Posterior vena cava (tissue), 2 donors: ENCODE measurements around the gene MOSMO. TPM values are rescaled to one million over a fixed set of nuclear protein-coding genes. Genes with fewer than 3 reads are reported as not detected.

Source experiments
- DNase-seq: peaks from one replicate; pipeline ENCODE4 v3.0.0-alpha.2; 2020; ENCODE audit warnings: low spot score
- intact Hi-C, 2 donors: fragments of 100-400 bp; cut with DNase I; formaldehyde crosslinking; loops; one replicate each; pipeline versions ENCODE4 v1.14.1 to v1.14.2; 2022 to 2023
- long read RNA-seq, 2 donors: library from polyadenylated mRNA; unstranded; transcript quantifications; one replicate each; pipeline ENCODE4 v2.0.0, GENCODE V29; 2020 to 2021
- total RNA-seq, 2 donors: library from RNA; stranded (reverse); fragmentation: NEBNext Ultra II Directional; extraction: Animal tissue kit (Norgen Biotek cat#: 25700); gene quantifications; one replicate each; pipeline ENCODE4 v1.2.1, GENCODE V29; 2021
- donor health status: DM: yes; HTN: yes; CAD: no.
- donor health status: DM: yes; HTN: yes; CAD: no.

MOSMO gene
- total RNA-seq = 10 to 100 TPM; 13.3 to 16.1 TPM
- long read RNA-seq, donor 1, full-length matches to known transcripts = 1 of 5 reads
- long read RNA-seq, donor 1, partial matches to known transcripts = 0 of 5 reads
- long read RNA-seq, donor 1, other reads (novel, unspliced or antisense) = 4 of 5 reads
- long read RNA-seq, donor 2, partial matches to known transcripts = 0 of 2 reads
- long read RNA-seq, donor 2, other reads (novel, unspliced or antisense) = 2 of 2 reads

- DNase-seq = peak; percentile 92
- intact Hi-C loops = loop anchor here in 1 of 2 donors (10.0 kb wide), 2 partner anchors 67 to 177 kb away; no protein-coding TSS in a partner anchor
Measured at GRCh38 chr16:22007509-22008214, at the start of gene MOSMO. Gene MOSMO (plus strand): TSS chr16:22008111. CDS start chr16:22008302, 191 bp downstream.

DNA sequence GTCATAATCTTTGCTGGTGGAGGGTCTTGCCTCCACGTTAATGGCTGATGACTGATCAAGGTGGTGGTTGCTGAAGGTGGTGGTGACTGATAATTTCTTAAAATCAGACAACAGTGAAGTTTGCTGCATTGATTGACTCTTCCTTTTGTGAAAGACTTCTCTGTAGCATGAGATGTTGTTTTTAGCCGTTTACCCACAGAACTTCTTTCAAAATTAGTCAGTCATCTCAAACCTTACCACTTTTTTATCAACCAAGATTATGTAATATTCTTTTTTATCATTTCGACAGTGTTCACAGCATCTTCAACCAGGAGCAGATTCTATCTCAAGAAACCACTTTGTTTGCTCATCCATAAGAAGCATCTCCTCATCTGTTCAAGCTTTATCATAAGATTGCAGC, 48.9 kb upstream of the MOSMO start:
- intact Hi-C loops = no loop called here
- no peak for DNase-seq

- DNase-seq = no peak
- intact Hi-C loops = no loop called here
Measured at GRCh38 chr16:21962475-21962874, 45.4 kb upstream of the MOSMO start.

GRCh38 chr16:21963887-21964286, 44.0 kb upstream of the MOSMO start:
- no peak for DNase-seq

GRCh38 chr16:21964353-21964752, 43.6 kb upstream of the MOSMO start:
- DNase-seq = no peak
- intact Hi-C loops = no loop called here

More at GRCh38 chr16:21963887-21964286, 44.0 kb upstream of the MOSMO start:
- intact Hi-C loops = no loop called here

DNA sequence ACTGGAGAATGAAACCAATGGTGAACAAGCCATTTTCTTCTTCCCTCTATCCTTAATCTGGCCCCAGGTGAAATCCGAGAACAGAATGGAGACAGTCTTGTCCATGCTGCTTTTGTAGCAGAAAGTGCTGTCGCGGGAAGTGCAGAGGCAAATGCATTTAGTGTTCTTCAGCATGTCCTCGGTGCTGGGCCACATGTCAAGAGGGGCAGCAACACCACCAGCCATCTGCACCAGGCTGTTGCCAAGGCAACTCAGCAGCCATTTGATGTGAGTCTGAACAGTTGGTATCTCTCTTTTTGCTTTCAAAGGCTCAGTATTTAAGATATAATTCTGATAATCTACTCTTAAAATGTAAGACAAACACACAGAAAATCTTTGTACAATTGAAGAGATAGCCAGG, 36.1 kb upstream of the MOSMO start:
- no peak for DNase-seq
- intact Hi-C loops = no loop called here

DNA sequence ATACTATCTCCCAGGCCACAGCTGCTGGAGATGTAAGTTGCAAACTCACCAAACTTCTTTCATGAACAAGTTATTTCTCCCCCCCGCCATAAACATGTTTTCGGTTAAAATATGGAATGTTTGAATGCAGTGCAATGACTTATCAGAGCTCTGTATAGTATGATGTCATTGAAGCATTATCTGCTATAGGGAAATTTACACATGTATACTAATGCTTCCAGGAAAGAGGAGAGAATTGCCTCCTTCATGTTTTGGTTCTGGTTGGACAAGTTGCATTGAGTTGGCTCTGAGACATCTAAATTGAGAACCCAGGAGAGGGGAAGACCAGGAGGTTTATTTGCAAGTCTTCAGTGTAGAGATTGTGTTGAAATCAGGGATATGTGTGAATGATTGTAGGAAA, 34.0 kb upstream of the MOSMO start:
- no peak for DNase-seq
- intact Hi-C loops = no loop called here

GRCh38 chr16:21980032-21980431, 27.9 kb upstream of the MOSMO start:
- intact Hi-C loops = no loop called here
- DNase-seq = no peak

DNA sequence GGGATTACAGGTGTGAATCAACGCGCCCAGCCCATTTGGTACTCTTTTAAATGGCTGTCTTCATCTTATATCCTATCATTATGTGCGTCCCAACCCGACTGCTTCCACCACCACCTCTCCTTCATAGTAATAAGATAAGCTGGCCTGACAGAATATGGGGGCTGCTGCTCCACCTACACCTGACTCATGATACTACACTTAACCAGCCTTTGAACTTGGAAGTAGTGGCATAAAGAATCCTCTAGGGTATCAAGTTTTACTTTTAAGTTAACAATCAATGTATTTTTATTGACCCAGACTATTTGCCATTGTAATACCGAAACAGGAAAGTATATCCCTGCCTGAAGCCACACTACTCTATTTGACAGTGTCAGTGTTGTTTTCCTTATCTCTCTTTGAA, 25.8 kb upstream of the MOSMO start:
- DNase-seq = no peak
- intact Hi-C loops = no loop called here

GRCh38 chr16:21984062-21984461, 23.8 kb upstream of the MOSMO start:
- intact Hi-C loops = no loop called here
- DNase-seq = no peak

DNA sequence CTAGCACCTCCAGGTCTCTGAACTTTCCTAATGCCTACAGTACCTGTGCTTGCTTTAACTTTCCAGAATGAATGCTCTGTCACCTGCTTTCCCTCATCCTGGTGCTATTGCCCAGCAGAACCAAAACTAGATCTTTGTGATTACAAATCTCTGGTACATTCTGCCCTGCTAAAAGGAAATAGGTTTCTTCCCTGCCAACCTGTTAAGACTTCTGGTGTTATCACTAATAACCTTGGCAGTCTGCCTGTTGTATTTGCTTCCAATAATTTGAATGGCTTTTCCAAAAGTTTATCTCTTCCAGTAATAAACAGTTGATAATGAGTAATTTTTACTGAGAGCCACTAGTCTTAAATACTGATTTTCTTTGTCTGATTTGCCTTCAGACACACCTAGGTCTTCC, 22.4 kb upstream of the MOSMO start:
- no peak for DNase-seq
- intact Hi-C loops = no loop called here

GRCh38 chr16:21986692-21987246, 21.1 kb upstream of the MOSMO start:
- no peak for DNase-seq
- intact Hi-C loops = no loop called here

DNA sequence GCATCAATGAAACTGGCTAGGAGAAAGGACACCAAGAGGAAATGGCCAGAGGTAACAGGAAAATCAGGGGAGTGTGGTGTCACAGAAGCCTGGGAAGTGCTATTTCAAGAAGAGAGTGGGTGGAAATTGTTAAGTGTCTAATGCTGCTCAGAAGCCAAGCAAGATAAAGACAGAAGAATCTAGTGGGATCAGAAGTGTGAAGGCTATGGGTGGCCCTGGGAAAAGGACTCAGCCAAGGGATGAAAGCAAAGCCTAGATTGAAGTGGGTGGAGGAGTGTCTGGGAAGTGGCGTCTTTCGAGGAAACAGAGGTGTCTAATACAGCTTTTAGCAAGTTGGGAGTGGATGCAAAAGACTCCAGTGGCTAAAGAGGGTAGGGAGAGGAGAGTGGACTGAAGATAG, 20.4 kb upstream of the MOSMO start:
- intact Hi-C loops = no loop called here
- no peak for DNase-seq

DNA sequence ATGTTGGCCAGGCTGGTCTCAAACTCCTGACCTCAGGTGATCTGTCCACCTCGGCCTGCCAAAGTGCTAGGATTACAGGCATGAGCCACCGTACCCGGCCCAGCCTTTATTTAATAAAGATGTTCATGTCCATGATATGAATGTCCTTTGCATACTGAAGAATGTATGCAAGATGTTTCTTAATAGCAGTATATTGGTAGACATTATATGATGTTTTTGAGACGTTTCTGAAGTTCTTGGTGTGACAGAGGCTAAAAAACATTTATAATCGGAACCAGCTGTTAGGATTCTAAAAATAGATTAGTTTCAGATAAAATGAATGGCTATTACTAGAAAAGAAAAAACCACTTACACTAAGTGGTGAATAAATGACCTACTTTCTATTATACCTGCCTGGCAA, 18.8 kb upstream of the MOSMO start:
- DNase-seq = no peak
- intact Hi-C loops = no loop called here

DNA sequence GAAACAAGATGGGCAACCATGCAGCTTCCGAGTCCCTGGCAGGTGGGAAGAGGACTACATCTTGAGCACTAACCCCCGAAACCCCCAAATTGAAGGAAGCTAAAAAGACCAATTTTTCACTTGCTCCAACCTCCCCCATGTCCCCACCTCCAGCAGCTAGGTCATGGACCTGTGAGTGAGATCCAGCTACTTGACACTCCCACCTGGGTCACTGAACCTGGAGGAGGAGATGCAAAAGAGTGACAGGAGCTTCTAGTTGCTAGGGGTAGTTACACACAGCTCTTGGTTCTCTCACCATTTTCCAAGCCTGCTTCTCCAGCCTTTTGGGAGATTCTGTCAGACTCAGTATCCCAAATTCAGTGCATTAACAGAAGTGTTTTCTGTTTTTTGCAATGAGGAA, 18.2 kb upstream of the MOSMO start:
- DNase-seq = no peak
- intact Hi-C loops = loop anchor here in 1 of 2 donors (10.0 kb wide), 1 partner anchor 305 kb away; the partner anchor contains the start of gene POLR3E

DNA sequence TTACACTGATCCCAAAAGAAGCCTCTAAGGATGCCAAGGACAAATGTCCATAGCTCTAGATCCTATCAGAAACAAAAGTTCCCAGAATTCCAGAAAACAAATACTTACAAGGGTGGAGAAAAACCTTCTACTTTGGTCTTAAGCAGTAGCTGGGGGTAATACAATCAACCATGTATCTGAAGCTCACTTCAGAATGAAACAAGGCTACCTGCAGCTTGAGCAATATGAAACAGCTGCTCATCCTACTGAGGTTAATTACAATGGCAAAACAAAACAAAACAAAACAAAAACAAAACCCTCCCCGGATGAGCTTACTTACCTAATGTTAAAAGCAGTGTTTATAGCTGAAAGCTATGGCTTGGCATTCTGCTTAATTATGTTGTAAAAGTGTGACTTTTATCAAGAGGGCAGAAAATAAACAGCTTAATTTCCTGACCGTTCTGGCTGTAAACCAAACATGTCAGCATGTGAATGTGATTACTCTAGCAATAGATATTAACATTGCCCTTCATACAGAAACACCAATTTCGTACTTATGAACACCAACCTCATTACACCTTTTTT, 17.4 kb upstream of the MOSMO start:
- intact Hi-C loops = loop anchor here in 1 of 2 donors (10.0 kb wide), 1 partner anchor 304 kb away; the partner anchor contains the start of gene POLR3E
- no peak for DNase-seq

- intact Hi-C loops = loop anchor here in 1 of 2 donors (10.0 kb wide), 1 partner anchor 303 kb away; the partner anchor contains the start of gene POLR3E
- no peak for DNase-seq
Measured at GRCh38 chr16:21991621-21992020, 16.3 kb upstream of the MOSMO start.

DNA sequence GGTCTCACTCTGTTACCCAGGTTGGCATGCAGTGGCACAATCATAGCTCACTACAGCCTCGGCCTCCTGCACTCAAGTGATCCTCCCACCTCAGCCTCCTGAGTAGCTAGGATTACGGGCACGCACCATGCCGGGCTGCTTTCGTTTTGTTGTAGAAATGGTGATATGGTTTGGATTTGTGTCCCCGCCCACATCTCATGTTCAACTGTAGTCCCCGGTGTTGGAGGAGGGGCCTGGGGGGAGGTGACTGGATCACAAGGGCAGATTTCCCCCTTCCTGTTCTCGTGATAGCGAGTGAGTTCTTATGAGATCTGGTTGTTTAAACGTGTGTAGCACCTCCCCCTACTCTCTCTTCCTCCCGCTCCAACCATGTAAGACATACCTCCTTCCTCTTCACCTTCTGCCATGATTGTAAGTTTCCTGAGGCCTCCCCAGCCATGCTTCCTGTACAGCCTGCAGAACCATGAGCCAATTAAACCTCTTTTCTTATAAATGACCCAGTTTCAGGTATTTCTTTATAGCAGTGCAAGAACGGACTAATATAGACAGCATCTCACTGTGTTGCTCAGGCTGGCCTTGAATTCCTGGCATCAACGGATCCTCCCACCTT, 12.9 kb upstream of the MOSMO start:
- intact Hi-C loops = loop anchor here in 1 of 2 donors (10.0 kb wide), 1 partner anchor 300 kb away; the partner anchor contains the start of gene POLR3E
- DNase-seq = no peak

GRCh38 chr16:21996923-21997696, 10.8 kb upstream of the MOSMO start:
- DNase-seq = no peak
- intact Hi-C loops = loop anchor here in 1 of 2 donors (10.0 kb wide), 1 partner anchor 298 kb away; the partner anchor contains the start of gene POLR3E
